Effector memory CD4-positive, alpha-beta T cell (primary cell): ENCODE data around the gene PKD1L1.

ENCODE experiments used
- DNase-seq, 3 donors: peaks; one replicate each; pipeline ENCODE4 v3.0.0-alpha.2; 2020
- H3K27ac ChIP-seq: 2 replicates; pipeline ENCODE4 v1.7.0; 2013; ENCODE audit warnings: mild to moderate bottlenecking, low read length, moderate library complexity; ENCODE audit not compliant: insufficient read depth, poor library complexity, severe bottlenecking
- H3K27me3 ChIP-seq: replicated peaks from 2 replicates; pipeline ENCODE4 v1.7.0; 2013; ENCODE audit warnings: mild to moderate bottlenecking, low read length; ENCODE audit not compliant: insufficient read depth, control insufficient read depth, poor library complexity, severe bottlenecking
- H3K36me3 ChIP-seq: 2 replicates; pipeline ENCODE4 v1.7.0; 2013; ENCODE audit warnings: mild to moderate bottlenecking, low read length, moderate library complexity; ENCODE audit not compliant: control insufficient read depth, insufficient read depth
- H3K4me1 ChIP-seq: 2 replicates; pipeline ENCODE4 v1.7.0; 2013; ENCODE audit warnings: low read length, mild to moderate bottlenecking; ENCODE audit not compliant: control insufficient read depth, insufficient read depth, poor library complexity, severe bottlenecking
- H3K4me3 ChIP-seq: 2 replicates; pipeline ENCODE4 v1.7.0; 2013; ENCODE audit warnings: low read length, low read depth, mild to moderate bottlenecking; ENCODE audit not compliant: insufficient read depth, poor library complexity, severe bottlenecking
- H3K9me3 ChIP-seq: 2 replicates; pipeline ENCODE4 v1.7.0; 2013; ENCODE audit warnings: mild to moderate bottlenecking, low read length, moderate library complexity; ENCODE audit not compliant: control insufficient read depth

PKD1L1 gene

DNA sequence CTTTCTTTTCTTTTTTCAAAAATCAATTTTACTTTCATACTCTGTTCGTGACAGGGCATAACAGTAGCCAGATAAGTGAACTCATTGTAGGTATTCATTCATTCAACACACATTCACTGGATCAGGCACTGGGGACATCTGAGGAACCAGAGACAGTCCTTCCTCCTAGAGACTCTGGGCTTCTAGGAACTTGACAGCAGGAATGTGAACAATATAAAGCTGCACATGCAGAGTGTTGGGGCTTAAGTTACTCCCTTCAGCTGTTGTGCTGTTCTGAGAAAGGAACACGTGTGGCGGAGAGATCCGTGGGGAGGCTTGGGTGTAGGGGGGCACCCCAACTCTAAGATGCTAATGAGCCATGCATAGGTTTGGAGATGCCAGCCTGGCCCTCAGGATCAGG, 120.4 kb downstream of the PKD1L1 start:
- H3K4me1 ChIP-seq = no peaks in the 10 kb centered on the region
- no peaks in the 10 kb centered on the region for H3K36me3 ChIP-seq
- no peak overlapping the region for H3K27ac ChIP-seq
- DNase-seq = no peak
- H3K4me3 ChIP-seq = no peak overlapping the region
- H3K27me3 ChIP-seq = no peaks in the 10 kb centered on the region
- H3K9me3 ChIP-seq = no peaks in the 10 kb centered on the region

GRCh38 chr7:47827351-47827756, 120.9 kb downstream of the PKD1L1 start:
- no peaks in the 10 kb centered on the region for H3K9me3 ChIP-seq
- no peak overlapping the region for H3K4me3 ChIP-seq
- H3K36me3 ChIP-seq = no peaks in the 10 kb centered on the region
- no peaks in the 10 kb centered on the region for H3K27me3 ChIP-seq
- no peaks in the 10 kb centered on the region for H3K4me1 ChIP-seq
- DNase-seq = no peak
- H3K27ac ChIP-seq = no peak overlapping the region

GRCh38 chr7:47826754-47827153, 121.5 kb downstream of the PKD1L1 start:
- no peak overlapping the region for H3K4me3 ChIP-seq
- DNase-seq = no peak
- H3K9me3 ChIP-seq = no peaks in the 10 kb centered on the region
- H3K27ac ChIP-seq = no peak overlapping the region
- no peaks in the 10 kb centered on the region for H3K27me3 ChIP-seq
- H3K36me3 ChIP-seq = no peaks in the 10 kb centered on the region
- no peaks in the 10 kb centered on the region for H3K4me1 ChIP-seq

GRCh38 chr7:47819607-47819920, 128.7 kb downstream of the PKD1L1 start:
- no peaks in the 10 kb centered on the region for H3K36me3 ChIP-seq
- no peak for DNase-seq
- no peaks in the 10 kb centered on the region for H3K4me1 ChIP-seq
- no peak overlapping the region for H3K4me3 ChIP-seq
- no peak overlapping the region for H3K27ac ChIP-seq
- H3K27me3 ChIP-seq = no peaks in the 10 kb centered on the region
- H3K9me3 ChIP-seq = no peaks in the 10 kb centered on the region

- Histone ChIP-seq H3K4me1 (no peaks in the 10 kb centered on the region), H3K4me3 (no peak overlapping the region), H3K27ac (no peak overlapping the region), H3K9me3 (no peaks in the 10 kb centered on the region), H3K27me3 (no peaks in the 10 kb centered on the region), H3K36me3 (no peaks in the 10 kb centered on the region)
- DNase-seq = no peak
These were observed 129.3 kb downstream of the PKD1L1 start for GRCh38 chr7:47818796-47819606.

- Histone ChIP-seq H3K4me1 (no peaks in the 10 kb centered on the region), H3K27ac (no peak overlapping the region), H3K36me3 (no peaks in the 10 kb centered on the region), H3K27me3 (no peaks in the 10 kb centered on the region), H3K4me3 (no peak overlapping the region), H3K9me3 (no peaks in the 10 kb centered on the region)
- no peak for DNase-seq
These were observed 130.3 kb downstream of the PKD1L1 start for GRCh38 chr7:47817917-47818316.

DNA sequence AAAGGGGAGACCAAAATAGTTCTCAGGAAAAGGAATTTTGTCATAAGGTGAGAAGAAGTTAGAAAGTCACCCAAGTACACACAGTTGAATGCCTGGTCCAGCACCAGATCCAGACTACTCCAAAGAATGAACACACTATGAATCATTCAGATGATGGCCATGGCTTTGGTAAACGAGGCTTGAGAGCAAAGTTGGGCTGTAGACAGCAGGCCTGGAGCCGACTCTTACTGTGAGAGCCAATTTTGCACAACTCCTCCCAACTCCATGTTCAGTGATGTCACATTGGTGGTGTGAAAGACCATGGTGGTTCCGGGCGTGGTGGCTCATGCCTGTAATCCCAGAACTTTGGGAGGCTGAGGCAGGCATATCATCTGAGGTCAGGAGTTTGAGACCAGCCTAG, 131.6 kb downstream of the PKD1L1 start:
- no peak for DNase-seq

GRCh38 chr7:47815867-47816266, 132.4 kb downstream of the PKD1L1 start:
- Histone ChIP-seq H3K4me3 (no peak overlapping the region), H3K9me3 (no peaks in the 10 kb centered on the region)

More for the DNA sequence above, 131.6 kb downstream of the PKD1L1 start:
- Histone ChIP-seq H3K36me3 (no peaks in the 10 kb centered on the region), H3K4me1 (no peaks in the 10 kb centered on the region), H3K4me3 (no peak overlapping the region), H3K9me3 (no peaks in the 10 kb centered on the region), H3K27me3 (no peaks in the 10 kb centered on the region), H3K27ac (no peak overlapping the region)

DNA sequence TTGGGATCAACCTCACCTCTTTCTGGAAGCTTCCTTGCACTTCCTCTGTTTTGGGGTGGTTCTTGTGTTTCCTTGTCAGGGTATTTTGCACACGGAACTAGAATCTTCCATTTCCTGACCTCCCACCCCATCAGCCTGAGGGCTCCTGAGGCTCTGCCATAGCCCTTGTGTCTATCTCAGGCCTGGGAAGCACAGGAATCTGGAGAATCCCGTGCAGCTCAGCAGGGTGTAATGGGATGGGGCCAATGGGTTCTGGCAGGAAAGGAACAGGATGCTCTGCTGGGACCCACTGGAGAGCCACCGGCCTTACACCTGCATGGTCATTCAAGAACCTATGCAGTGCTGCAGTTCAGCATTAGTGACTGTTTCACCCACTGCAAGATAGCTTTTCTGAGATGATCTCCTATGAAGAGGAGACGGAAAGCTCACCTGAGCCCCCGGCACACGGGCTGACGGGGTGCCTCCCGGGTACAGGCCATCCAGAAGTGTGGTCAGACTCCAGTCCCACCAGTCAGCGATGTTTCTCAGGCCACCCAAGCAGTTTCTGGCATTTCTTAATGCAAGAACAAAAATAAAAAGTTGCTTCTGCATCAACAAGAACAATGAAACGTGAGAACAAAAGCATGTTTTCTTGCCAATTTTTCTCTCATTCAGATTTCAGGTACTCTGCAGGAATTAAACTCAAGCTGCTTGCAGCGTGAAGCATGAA, 133.2 kb downstream of the PKD1L1 start:
- H3K27me3 ChIP-seq = no peaks in the 10 kb centered on the region
- no peaks in the 10 kb centered on the region for H3K9me3 ChIP-seq
- no peaks in the 10 kb centered on the region for H3K36me3 ChIP-seq
- H3K27ac ChIP-seq = no peak overlapping the region
- H3K4me3 ChIP-seq = no peak overlapping the region
- no peaks in the 10 kb centered on the region for H3K4me1 ChIP-seq
- no peak for DNase-seq

More at GRCh38 chr7:47815867-47816266, 132.4 kb downstream of the PKD1L1 start:
- Histone ChIP-seq H3K27ac (no peak overlapping the region), H3K27me3 (no peaks in the 10 kb centered on the region), H3K36me3 (no peaks in the 10 kb centered on the region), H3K4me1 (no peaks in the 10 kb centered on the region)
- no peak for DNase-seq

- no peak overlapping the region for H3K27ac ChIP-seq
- no peak for DNase-seq
- no peak overlapping the region for H3K4me3 ChIP-seq
- no peaks in the 10 kb centered on the region for H3K27me3 ChIP-seq
- no peaks in the 10 kb centered on the region for H3K4me1 ChIP-seq
- no peaks in the 10 kb centered on the region for H3K36me3 ChIP-seq
- no peaks in the 10 kb centered on the region for H3K9me3 ChIP-seq
These were observed 134.5 kb downstream of the PKD1L1 start for GRCh38 chr7:47813620-47814260.
